ENCODE measurements around the gene TINCR. TPM values are rescaled to one million over a fixed set of nuclear protein-coding genes. Genes with fewer than 3 reads are reported as not detected.

The TINCR gene
- total RNA-seq, 1 donor from 2014 or later: 1.0 TPM

- H3K9me3 Mint-ChIP-seq (ENCODE audit: low read depth): peaks cover 2% of the 10 kb centered on the region
- peaks cover 45% of the 10 kb centered on the region for H3K27me3 Mint-ChIP-seq
- no peak for TF ChIP-seq CTCF (IDR thresholded peaks at IDR 0.05; ENCODE audit: unreplicated experiment)
- no peak overlapping the region for H3K27ac Mint-ChIP-seq
- no peak overlapping the region for H3K4me3 Mint-ChIP-seq (ENCODE audit: low read depth)
- H3K36me3 Mint-ChIP-seq (ENCODE audit: insufficient read depth): no peaks in the 10 kb centered on the region
- no peaks in the 10 kb centered on the region for H3K4me1 Mint-ChIP-seq (ENCODE audit: low read depth)
- no peak for DNase-seq (ENCODE audit: low spot score, unreplicated experiment)
Observed at GRCh38 chr19:5524081-5524480, 43.7 kb downstream of the TINCR start.

- Mint-ChIP-seq H3K4me3 (ENCODE audit: low read depth) (no peak overlapping the region), H3K4me1 (ENCODE audit: low read depth) (no peaks in the 10 kb centered on the region), H3K27me3 (peaks cover 38% of the 10 kb centered on the region), H3K27ac (no peak overlapping the region), H3K9me3 (ENCODE audit: low read depth) (peaks cover 2% of the 10 kb centered on the region), H3K36me3 (ENCODE audit: insufficient read depth) (no peaks in the 10 kb centered on the region)
- no peak for TF ChIP-seq CTCF (IDR thresholded peaks at IDR 0.05; ENCODE audit: unreplicated experiment)
- no peak for DNase-seq (ENCODE audit: low spot score, unreplicated experiment)
Observed at GRCh38 chr19:5522106-5522505, 45.6 kb downstream of the TINCR start.

- H3K36me3 Mint-ChIP-seq (ENCODE audit: insufficient read depth): no peaks in the 10 kb centered on the region
- H3K9me3 Mint-ChIP-seq (ENCODE audit: low read depth): peaks cover 14% of the 10 kb centered on the region
- no peak for DNase-seq (ENCODE audit: low spot score, unreplicated experiment)
- H3K27me3 Mint-ChIP-seq: peaks cover 31% of the 10 kb centered on the region
- no peak for TF ChIP-seq CTCF (IDR thresholded peaks at IDR 0.05; ENCODE audit: unreplicated experiment)
- H3K27ac Mint-ChIP-seq: no peak overlapping the region
- H3K4me3 Mint-ChIP-seq (ENCODE audit: low read depth): no peak overlapping the region
- no peaks in the 10 kb centered on the region for H3K4me1 Mint-ChIP-seq (ENCODE audit: low read depth)
Observed at GRCh38 chr19:5520501-5520900, 47.3 kb downstream of the TINCR start.

- H3K4me1 Mint-ChIP-seq (ENCODE audit: low read depth): no peaks in the 10 kb centered on the region
- TF ChIP-seq CTCF (IDR thresholded peaks at IDR 0.05; ENCODE audit: unreplicated experiment): no peak
- H3K27me3 Mint-ChIP-seq: peaks cover 25% of the 10 kb centered on the region
- DNase-seq (ENCODE audit: low spot score, unreplicated experiment): no peak
- no peak overlapping the region for H3K27ac Mint-ChIP-seq
- peaks cover 14% of the 10 kb centered on the region for H3K9me3 Mint-ChIP-seq (ENCODE audit: low read depth)
- H3K4me3 Mint-ChIP-seq (ENCODE audit: low read depth): no peak overlapping the region
- H3K36me3 Mint-ChIP-seq (ENCODE audit: insufficient read depth): no peaks in the 10 kb centered on the region
Observed at GRCh38 chr19:5519076-5519475, 48.7 kb downstream of the TINCR start.

- Mint-ChIP-seq H3K4me1 (ENCODE audit: low read depth) (no peaks in the 10 kb centered on the region), H3K27ac (no peak overlapping the region), H3K4me3 (ENCODE audit: low read depth) (no peak overlapping the region), H3K36me3 (ENCODE audit: insufficient read depth) (no peaks in the 10 kb centered on the region), H3K9me3 (ENCODE audit: low read depth) (peaks cover 14% of the 10 kb centered on the region), H3K27me3 (peaks cover 5% of the 10 kb centered on the region)
- TF ChIP-seq CTCF (IDR thresholded peaks at IDR 0.05; ENCODE audit: unreplicated experiment): peak; percentile 36
- no peak for DNase-seq (ENCODE audit: low spot score, unreplicated experiment)
Observed at GRCh38 chr19:5515737-5516136, 52.0 kb downstream of the TINCR start.

Data from progenitor cell of endocrine pancreas (in vitro differentiated cells).